Measurements from ENCODE around the gene CFAP58. TPM values are rescaled to one million over a fixed set of nuclear protein-coding genes. Genes with fewer than 3 reads are reported as not detected.

Gene CFAP58
- total RNA-seq, 1 experiment from 2014 or later: 0.63 TPM

DNA sequence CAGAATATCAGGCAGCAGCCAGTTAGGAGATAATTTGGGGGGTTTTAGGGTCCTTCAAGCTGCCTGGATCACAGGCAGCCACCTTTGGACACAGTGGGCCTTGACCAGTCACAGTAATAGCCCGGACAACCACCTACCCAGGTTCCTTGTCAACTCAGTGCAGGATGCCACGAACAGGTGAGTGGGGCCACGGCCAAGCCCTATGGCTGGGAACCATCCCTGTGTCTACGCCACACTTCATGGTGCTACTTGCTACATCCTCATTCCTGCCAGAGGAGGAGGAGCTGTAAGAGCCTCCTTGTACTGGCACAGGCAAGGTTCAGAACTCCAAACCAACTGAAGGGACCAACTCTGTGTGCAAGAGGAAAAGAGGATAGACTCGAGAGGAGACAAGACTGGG is 35.3 kb upstream of the CFAP58 start:
- peaks cover 17 to 38% (median 26%) of the 10 kb centered on the region in 3 experiments for H3K36me3 Mint-ChIP-seq (ENCODE audit: insufficient read depth in 1 of 3, low read depth in 3 of 3)
- H3K27ac Mint-ChIP-seq: 0 out of 7 replicates have a peak overlapping the region, but pooled peaks of 1 of the 3 experiments have one; percentile 58

More for the DNA sequence above, 35.3 kb upstream of the CFAP58 start:
- no peaks in the 10 kb centered on the region for H3K9me3 Mint-ChIP-seq
- Histone ChIP-seq H4K91ac (ENCODE audit: insufficient read length, low read depth, low read length) (no peak overlapping the region), H3K9me3 (ENCODE audit: control insufficient read depth, low read depth, low read length) (no peaks in the 10 kb centered on the region), H3K9ac (ENCODE audit: extremely low read depth, insufficient read length, low read length) (no peak overlapping the region), H3K18ac (ENCODE audit: insufficient read length, low read depth, low read length) (no peak overlapping the region), H3K27ac (ENCODE audit: insufficient read length, low read depth, low read length) (no peak overlapping the region), H2BK15ac (ENCODE audit: low read depth, low read length) (no peak overlapping the region), H3K4me1 (ENCODE audit: insufficient read depth, low read length) (peaks cover 19% of the 10 kb centered on the region), H2BK120ac (ENCODE audit: low read depth, low read length, poor library complexity, severe bottlenecking) (no peak overlapping the region), H4K5ac (ENCODE audit: insufficient read length, low read depth, low read length) (no peak overlapping the region), H4K20me1 (ENCODE audit: control insufficient read depth, insufficient read depth, insufficient read length) (no peaks in the 10 kb centered on the region), H3K4ac (ENCODE audit: low read depth, low read length) (no peak overlapping the region), H3T11ph (ENCODE audit: low read length) (no peak overlapping the region), H2BK12ac (ENCODE audit: insufficient read length, low read depth, low read length) (no peak overlapping the region), H3K79me2 (ENCODE audit: insufficient read depth, low read length) (peaks cover 18% of the 10 kb centered on the region; the same call in 1 of the 2 replicates), H3K27me3 (ENCODE audit: insufficient read depth, low read length) (no peaks in the 10 kb centered on the region), H2AK5ac (ENCODE audit: insufficient read length, low read length) (no peak overlapping the region), H4K8ac (replicated peaks; ENCODE audit: insufficient read length, low read depth, low read length) (no peak overlapping the region), H3K56ac (ENCODE audit: insufficient read length, low read depth, low read length) (no peak overlapping the region), H3K79me1 (ENCODE audit: insufficient read depth, low read depth, low read length, poor library complexity, severe bottlenecking) (no peaks in the 10 kb centered on the region), H2BK5ac (ENCODE audit: insufficient read length, low read length) (no peak overlapping the region), H3K23ac (ENCODE audit: insufficient read length, low read depth, low read length) (no peak overlapping the region), H3K14ac (ENCODE audit: insufficient read depth, low read length) (no peak overlapping the region), H3K23me2 (ENCODE audit: insufficient read length, low read depth, low read length, poor library complexity, severe bottlenecking) (no peaks in the 10 kb centered on the region), H3K4me2 (ENCODE audit: insufficient read depth, insufficient read length, low read length) (no peak overlapping the region), H2AFZ (ENCODE audit: low read length) (no peak overlapping the region), H2BK20ac (ENCODE audit: low read depth, low read length, poor library complexity, severe bottlenecking) (no peak overlapping the region)
- no peak for DNase-seq
- no CpG with 5 or more reads among the region's 5 CpGs for WGBS (ENCODE audit: extremely low coverage, insufficient read length, low lambda C conversion rate)
- peaks cover 56 to 59% of the 10 kb centered on the region in 2 experiments for H3K4me1 Mint-ChIP-seq
- TF ChIP-seq, protein P1, sequence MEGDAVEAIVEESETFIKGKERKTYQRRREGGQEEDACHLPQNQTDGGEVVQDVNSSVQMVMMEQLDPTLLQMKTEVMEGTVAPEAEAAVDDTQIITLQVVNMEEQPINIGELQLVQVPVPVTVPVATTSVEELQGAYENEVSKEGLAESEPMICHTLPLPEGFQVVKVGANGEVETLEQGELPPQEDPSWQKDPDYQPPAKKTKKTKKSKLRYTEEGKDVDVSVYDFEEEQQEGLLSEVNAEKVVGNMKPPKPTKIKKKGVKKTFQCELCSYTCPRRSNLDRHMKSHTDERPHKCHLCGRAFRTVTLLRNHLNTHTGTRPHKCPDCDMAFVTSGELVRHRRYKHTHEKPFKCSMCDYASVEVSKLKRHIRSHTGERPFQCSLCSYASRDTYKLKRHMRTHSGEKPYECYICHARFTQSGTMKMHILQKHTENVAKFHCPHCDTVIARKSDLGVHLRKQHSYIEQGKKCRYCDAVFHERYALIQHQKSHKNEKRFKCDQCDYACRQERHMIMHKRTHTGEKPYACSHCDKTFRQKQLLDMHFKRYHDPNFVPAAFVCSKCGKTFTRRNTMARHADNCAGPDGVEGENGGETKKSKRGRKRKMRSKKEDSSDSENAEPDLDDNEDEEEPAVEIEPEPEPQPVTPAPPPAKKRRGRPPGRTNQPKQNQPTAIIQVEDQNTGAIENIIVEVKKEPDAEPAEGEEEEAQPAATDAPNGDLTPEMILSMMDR (conservative IDR thresholded peaks at IDR 0.05): no peak
- no peaks in the 10 kb centered on the region for H3K27me3 Mint-ChIP-seq (ENCODE audit: low read depth)
- no peak overlapping the region for H3K4me3 Mint-ChIP-seq
